HG02678 (cell line): ENCODE results near the gene UBASH3A.
A peak's percentile ranks its signal among the peaks of the same experiment; 100 is the strongest.
"Not testable (repeated sequence)": the region's sequence is repeated elsewhere in the genome, so short reads cannot be mapped to it uniquely, and the experiment has no call there.

Source experiments
- ATAC-seq: cut with Tn5 transposase; IDR thresholded peaks from one replicate; pipeline ENCODE4 v1.9.1; 2021; ENCODE audit warnings: mild to moderate bottlenecking, moderate library complexity; ENCODE audit not compliant: unreplicated experiment

UBASH3A gene

DNA sequence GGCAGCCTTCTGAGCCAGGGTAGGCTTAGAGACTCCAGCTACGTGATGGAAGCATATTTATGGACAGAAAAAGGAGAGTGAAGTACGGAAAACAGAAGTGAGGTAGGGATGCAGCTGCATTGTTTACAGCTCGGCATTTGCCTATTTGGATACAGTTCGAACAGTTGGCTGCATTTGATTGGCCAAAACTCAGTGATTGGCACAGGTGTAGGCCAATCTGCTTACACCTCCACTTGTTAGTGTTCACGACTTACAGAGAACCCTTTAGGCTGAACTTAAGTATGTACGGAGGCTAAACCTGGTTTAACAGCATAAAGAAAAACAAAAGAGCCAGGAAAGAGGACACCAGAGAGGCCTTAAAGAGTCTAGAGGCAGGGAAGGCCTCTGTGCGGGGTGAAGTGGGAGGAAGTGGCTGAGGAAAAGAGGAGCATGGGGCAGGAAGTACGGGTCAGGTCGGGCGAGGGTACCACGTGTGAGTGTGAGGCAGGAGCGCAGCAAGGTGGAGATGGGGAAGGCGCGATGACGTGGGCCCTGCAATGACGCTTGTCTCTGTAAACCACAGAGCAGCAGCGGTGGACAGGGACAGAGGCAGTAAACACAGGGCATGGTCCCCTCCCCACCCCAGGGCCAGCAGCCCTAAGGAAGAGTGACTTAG is 60.3 kb downstream of the UBASH3A start:
- no peak for ATAC-seq

DNA sequence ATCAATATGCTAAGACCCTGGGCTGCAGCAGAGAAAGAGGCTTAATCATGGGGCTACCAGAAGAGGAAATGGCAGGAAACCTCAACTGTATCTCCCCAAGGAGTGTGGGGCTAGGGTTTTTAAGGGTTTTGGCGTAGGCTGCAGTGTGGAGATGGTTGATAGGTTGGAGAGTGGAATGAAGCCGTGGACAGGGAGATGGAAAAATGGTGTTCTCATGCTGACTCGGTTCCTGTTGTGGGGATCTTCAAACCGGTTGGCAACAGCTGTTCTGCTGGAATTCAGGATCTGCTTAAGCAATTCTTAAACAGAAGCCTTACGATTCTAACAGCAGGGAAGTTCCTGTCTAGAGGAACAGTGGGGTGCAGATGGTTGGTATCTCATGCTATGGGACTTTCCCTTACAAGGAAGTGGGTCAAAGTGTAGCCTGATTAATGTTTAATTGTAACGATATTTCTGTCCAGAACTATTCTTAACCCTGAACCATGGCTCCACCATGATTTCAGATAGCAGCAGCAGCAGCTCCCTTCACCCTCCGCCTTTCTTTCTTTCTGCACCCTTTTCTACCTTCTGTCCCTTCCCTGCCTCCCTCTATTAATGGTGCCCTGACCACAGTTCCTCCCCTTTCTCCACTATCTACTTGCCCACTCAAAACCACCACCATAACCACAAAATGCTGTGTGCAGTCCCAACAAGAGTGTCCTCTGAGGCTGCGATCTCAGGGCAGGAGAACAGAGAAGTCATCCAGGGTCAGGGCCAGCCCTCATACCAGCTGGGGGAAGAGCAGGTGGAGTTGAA is 61.5 kb downstream of the UBASH3A start:
- ATAC-seq, result peak; percentile 35

DNA sequence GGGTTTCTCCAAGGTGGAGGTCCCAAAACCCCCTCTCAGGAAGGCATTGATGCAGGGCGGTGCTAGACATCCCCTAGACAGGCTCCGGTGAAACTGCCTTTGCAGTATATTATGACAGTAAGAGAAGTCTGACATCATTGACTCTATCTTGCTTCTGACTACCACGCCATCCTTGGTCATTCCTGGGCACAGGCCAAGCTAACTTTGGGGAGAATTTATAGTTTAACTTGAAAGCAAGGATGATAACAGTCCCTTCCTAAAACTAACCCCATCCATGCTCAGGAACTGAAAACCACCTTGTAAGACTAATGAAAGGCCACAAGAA is 62.1 kb downstream of the UBASH3A start:
- ATAC-seq, result no peak

DNA sequence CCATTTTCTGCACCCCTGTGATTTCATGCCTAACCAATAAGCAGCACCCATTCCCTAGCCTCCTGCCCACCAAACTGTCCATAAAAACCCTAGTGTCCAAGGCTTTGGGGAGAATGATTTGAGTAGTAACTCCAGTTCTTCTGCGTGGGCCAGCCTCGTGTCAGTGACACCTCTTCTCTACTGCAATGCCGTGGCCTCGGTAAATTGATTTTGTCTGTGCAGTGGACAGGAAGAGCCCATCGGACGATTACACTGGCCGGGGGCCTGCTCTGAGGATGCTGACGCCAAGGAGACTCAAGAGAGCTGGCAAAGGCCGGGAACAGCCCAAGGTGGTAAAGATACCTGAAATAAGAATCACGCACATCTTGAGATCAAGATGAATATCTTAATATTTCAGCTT is 63.0 kb downstream of the UBASH3A start:
- no peak for ATAC-seq

DNA sequence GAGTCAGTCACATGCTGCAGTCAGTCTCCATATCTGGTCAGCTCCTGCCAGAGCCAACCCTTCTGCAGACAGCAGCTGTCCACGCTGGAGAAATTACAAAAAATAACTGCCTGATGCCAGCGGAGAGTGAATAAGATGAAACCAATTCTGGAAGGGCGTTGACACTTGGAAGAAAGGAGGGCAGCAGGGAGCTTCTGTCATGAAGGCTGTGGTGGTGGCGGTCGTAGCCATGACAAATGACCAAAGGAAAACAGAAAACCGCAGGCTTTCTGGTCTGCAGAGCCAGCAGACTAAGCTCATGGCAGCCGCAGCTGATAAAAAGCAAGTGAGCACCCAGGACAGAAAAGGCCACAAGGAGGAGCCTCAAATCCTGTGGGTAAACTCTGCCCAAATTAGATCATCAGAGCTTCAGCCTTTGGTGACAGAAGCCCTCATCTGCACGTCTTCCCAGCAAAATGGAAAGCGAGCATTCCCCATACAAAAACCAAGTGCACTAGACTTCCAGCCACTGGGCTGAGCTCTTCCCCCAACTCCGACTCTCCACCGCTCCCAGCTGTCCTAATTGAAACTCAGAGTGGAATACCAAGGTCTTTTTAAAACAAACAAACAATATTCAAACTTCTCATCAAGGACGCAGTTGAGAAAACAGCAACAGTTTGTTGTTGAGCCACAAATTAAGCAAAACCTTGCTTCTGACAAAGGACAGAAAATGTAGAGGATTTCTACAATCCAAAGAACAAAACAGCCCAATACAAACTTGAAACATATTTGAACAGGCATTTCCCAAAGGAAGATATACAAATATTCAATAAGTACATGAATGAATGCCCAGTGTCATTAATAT is 63.7 kb downstream of the UBASH3A start:
- ATAC-seq, result no peak

DNA sequence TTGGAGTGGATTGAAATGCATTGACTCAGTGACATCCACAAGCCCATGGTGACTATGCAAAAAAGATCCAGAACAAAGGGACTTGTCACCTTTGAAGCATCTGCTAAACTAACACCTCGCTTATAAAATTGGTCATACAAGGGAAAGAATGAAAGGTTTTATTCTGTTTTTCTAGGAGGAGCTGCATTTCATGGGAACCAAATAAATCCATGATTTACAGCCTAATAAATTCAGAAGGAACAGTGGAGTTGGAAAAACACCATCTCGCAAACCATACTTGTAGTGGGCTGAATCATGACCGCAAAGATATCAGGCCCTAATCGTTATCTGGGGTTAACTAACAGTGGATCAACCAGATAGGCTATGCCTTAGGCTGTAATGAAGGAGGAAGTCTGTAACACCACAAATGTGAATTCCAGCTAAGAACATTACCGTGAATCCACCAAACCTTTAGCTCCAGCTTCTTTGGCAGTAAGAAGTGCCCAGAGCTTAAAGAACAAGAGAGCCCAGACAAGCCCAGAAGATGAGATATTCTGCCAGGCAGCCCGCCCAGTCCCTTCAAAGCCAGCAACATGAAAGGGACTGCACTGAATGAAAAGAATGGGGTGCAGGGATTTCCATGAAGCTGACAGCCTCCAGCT is 64.9 kb downstream of the UBASH3A start:
- no peak for ATAC-seq

DNA sequence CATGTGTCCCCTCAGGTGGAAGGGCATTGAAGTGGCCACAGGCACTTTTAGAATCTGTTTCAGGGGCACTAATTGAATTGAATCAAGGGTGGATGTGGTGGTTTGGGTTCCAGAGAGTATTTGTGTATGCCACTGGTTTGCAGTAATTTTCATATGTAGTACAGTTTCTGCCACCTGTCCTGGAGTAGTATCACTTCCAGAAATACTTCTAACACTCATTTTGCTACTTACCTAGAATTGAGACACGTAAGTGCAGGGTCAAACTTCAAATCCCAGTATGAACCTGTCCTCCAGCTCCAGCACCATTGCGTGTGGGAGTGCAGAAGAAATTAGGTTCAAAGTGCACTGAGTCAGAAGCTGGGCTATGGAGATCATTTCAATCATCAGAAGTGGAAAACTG is 65.6 kb downstream of the UBASH3A start:
- ATAC-seq, result peak; percentile 46

DNA sequence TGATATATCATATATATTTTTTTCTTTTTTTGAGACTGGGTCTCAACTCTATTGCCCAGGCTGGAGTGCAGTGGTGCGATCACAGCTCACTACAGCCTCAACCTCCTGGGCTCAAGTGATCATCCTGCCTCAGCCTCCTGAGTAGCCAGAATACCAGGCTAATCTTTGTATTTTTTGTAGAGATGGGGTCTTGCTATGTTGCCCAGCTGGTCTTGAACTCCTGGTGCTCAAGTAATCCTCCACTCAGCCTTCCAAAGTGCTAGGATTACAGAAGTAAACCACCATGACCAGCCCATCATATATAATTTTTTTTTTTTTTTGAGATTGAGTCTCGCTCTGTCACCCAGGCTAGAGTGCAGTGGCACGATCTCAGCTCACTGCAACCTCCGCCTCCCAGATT is 66.0 kb downstream of the UBASH3A start:
- not testable (repeated sequence) for ATAC-seq

DNA sequence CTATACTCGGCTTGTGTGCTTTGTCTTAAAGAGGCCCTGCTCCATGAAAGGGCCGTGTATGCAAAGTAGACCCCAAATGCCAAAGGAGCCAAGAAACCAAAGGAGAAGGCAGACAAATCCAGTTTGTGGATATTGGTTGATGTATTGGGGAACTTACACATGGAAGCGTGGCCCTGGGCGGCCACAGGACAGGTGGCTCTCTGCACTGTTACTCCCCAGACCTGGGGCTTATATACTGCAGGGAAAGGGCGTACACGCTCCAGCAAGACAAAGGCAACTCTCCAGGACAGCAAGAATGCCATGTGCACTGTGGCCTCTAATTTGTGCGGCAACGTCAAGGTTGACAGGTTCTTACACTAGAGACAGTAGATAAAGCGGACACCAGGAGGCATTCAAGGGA is 67.5 kb downstream of the UBASH3A start:
- no peak for ATAC-seq

DNA sequence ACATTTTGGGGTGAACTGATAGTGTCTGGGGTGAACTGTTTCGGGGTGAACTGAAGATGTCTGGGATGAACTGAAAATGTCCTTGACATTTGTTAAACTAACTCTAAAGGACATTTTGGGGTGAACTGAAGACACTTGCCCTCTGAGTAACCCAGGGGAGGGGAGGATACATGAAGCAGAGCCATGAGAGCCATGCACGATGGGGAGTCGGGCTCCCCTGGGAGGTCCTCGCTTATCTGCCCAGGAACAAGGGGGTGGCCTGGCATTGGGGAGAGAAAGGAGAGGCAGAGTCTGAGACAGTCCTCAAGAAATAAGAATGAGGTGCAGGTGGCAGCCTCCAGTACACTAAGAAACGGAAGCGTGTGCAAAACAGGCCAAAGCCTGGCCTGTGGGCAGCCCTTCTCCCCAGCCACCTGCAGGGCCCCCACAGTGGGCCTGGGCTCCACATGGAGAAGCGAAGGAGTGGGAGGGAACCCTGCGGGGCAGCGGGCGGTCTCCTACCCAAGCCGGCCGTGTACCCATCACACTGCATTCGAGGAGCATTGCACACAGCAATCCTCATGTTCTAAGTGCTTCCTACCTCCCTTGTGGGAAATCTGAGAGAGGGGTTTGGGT is 68.1 kb downstream of the UBASH3A start:
- ATAC-seq, result no peak

DNA sequence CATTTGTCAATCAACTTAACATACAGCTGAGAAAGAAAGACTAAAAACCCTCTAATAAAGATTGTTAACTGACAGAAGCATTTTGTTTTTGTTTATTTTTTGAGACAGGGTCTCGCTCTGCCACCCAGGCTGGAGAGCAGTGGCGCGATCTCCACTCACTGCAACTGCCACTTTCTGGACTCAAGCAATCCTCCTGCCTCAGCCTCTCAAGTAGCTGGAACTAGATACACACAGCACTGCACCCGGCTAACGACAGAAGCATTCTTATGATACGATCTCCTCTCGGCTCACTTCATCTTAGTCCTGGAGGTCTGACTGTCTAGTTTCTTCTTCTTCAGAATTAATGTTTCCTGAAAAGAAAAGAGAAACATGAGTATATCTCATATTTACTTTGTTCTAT is 68.8 kb downstream of the UBASH3A start:
- ATAC-seq, result no peak

DNA sequence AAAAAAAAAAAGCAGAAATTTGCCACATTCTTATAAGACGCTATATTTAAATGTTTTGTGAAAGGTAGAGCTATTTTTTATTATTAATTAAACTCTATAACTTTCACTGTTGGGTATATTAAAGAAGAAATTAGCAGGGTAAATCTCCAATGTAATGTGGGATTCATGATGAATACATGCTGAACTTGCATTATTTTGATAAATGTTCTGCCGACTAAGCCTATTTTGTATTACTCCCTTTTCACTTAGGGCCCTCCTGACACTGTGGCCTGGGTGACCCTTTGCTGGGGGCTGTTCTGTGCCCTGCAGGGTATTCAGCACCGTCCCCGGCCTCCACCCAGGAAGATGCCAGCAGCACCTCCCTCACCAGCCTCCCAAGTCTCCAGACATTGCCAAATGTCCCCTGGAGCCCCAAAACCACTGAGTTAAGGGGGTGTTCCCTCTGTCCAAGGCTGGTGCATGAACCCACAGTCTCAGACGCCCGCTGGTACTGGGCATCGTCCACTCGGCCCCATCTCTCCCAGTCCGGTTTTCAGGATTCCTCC is 69.9 kb downstream of the UBASH3A start:
- no peak for ATAC-seq

DNA sequence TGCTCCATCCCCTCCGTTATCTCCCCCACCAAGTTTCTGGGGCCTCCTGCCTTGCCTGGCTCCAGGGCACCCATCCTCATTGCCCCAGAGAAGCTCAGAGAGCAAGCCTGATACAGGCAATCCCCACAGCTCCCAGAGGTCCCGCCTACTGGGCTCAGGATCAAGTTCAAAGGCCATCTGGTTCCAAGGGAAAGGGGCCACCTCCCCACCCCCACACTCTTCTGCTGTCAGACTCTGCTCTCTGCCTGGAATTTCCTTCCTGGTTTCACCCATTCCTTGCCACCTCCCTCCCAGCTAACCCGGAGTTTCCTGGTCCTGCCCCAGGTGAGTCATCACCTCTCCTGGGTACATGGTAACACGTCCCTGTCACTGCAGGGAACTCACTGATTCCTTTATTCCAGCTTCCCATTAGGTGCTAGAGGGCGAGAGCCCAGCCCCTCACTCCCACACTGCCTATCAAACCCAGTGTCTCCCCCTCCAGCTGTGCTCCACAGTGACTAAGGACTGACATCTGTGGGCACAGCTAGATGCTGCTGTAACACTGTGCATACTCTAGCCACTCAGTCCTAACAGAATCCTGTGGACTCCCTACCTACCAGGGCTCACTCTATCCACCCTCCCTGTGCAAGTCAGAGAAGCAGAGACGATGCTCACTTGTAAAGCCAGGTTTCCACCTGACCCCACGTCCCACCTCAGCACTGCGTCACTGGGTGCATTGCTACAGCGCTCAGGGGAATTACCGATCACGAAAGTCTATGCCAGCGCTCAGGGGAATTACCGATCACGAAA is 70.5 kb downstream of the UBASH3A start:
- ATAC-seq, result no peak

DNA sequence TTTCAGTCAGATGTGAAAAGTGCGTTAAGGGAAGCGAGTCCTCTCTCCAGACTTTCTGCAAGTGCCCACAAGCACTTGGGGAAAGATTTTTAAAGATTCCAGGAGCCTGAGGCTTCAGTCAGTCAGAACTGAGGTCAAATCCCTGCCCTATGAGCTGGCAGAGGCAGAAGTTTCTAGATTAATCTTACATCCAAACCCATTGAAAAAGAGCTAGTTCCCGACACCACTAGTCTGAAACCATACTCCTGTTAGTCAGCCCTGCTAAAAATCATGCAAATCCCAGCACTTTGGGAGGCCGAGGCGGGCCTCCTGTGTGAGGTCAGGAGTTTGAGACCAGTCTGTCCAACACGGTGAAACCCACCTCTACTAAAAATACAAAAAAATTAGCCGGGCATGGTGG is 71.3 kb downstream of the UBASH3A start:
- no peak for ATAC-seq

DNA sequence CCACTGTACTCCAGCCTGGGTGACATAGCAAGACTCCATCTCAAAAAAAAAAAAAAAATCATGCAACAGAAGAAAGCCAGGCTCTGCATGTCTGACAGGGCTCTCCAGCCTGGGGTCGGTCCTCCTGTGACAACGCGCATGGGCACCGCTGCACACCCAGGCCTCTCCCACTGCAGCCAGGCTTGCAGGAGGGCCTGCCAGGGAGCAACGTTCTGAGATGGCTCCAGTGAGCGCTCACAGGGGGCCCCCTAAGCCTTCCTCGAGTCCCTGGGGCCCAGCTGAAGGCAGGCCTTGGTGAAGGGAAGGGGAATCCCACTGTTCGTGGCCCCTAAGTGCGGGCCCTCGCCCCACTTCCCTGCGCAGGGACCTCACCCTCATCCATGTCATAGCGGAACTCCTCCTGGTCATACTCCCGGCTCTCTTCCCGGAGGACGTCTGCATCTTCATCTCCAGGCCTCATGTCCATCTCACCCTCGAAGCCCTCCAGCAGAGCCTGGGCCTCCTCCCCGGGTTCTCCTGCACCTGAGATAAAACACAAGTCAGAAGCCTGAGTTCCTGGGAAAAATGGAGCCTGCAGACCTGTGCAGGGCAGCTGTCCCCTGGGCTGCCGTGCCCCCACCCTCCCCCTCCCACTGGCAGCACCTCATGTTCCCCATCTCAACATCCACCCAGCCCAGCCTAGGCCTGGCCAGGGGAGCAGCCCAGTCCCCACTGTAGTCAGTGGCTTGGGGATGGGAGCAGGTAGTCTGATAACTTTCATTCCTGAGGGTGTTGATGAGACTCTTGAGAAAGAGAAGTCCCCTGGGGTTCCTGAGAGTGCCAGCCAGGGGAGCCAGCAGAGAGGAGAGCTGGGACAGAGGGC is 72.1 kb downstream of the UBASH3A start:
- ATAC-seq, result no peak

DNA sequence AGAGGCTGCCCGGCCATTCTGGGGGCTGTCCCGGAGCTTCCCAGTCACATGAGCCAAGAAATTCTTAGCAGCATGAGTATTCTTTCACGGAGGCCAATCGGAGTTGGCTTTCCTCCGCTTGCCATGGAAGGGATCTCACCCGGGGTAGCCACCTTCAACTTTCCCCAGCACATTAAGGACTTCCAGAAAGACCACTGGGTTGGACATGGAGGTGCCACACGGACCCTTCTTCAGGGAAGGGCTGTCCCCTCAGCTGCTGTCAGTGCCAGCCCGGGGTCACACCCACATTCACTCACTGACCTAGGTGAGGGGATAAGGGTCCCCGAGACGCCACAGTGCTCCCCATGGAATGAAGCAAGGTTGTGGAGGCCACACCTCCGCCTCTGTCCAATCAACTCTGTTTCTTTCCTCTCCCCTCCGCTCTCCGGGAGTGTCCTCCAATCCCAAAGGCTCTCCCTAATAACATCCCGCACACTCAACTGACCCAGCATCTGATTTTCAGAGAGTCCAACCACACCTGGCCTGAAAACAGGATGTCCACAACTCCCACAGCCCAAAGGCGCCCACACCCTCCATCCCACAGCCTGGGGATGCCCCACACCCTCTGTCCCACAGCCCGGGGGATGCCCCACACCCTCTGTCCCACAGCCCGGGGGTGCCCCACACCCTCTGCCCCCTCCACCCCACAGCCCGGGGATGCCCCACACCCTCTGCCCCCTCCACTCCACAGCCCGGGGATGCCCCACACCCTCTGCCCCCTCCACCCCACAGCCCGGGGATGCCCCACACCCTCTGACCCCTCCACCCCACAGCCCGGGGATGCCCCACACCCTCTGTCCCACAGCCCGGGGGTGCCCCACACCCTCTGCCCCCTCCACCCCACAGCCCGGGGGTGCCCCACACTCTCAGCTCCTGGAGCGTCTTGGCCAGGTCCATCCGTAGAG is 73.0 kb downstream of the UBASH3A start:
- ATAC-seq, result no peak

DNA sequence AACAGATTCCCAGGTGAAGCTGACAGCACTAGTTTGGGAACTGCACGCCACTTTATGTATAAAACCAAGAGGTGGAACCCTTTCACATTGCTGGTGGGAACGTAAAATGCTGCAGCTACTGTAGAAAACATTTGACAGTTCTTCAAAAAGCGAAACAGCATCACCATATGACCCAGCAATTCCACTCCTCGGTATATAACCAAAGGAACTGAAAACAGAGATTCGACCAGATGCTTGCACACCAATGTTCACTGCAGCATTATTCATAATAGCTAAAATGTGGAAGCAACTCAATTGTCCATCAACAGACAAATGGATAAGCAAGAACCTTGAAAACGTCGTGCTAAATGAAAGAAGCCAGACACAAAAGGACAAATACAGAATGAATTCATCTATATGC is 74.8 kb downstream of the UBASH3A start:
- peak; percentile 50 for ATAC-seq

DNA sequence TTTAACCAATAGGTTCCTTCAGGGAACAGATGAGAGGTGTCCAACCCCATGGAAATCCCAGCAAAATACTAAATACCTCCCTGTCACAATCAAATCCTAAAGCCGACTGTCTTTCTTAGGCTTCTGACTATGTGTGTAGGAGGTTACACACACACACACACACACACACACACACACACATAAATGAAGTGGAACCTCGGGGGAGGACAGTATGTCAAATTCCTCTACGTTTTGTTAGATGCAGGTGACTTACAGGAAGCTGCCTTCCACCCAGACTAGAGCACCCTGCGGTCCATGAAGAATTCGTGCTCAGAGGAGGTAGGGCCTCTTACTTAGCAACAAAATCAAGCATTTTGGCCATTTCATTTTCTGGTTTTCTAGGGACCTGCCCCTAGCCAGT is 75.9 kb downstream of the UBASH3A start:
- ATAC-seq, result no peak
